Measurements from ENCODE around the gene VEGFB.

VEGFB gene

DNA sequence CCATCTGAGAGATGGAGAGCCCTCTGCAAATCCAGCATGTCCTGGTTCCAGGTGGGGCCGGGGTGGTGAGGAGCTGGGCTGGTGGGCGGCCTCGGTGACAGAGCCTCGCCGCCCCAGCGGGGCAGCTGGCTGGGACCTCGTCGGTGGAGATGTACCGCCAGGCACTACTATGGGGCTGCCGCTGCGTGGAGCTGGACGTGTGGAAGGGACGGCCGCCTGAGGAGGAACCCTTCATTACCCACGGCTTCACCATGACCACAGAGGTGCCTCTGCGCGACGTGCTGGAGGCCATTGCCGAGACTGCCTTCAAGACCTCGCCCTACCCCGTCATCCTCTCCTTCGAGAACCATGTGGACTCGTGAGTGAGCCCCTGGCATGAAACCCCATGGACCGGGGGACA lies 24.0 kb downstream of the VEGFB start:
- Histone ChIP-seq H3K4me2 (ENCODE audit: low read length) (no peak overlapping the region), H3K9me3 (ENCODE audit: insufficient read depth, low read length) (no peaks in the 10 kb centered on the region), H3K4me3 (ENCODE audit: low read length) (no peak overlapping the region), H3K36me3 (replicated peaks; ENCODE audit: low read depth, low read length) (peaks cover 56% of the 10 kb centered on the region), H2AFZ (ENCODE audit: low read depth, low read length) (no peak overlapping the region), H3K79me2 (ENCODE audit: low read length) (peaks cover 4% of the 10 kb centered on the region), H3K9ac (ENCODE audit: low read length) (no peak overlapping the region), H3K27me3 (ENCODE audit: low read depth, low read length) (no peaks in the 10 kb centered on the region), H3K27ac (ENCODE audit: low read length) (no peak overlapping the region), H3K4me1 (ENCODE audit: low read length) (peaks cover 23% of the 10 kb centered on the region), H4K20me1 (ENCODE audit: insufficient read depth, low read length) (0 out of 2 replicates have a peak, but pooled peaks cover 5% of the 10 kb centered on the region)
- TF ChIP-seq, protein P1, sequence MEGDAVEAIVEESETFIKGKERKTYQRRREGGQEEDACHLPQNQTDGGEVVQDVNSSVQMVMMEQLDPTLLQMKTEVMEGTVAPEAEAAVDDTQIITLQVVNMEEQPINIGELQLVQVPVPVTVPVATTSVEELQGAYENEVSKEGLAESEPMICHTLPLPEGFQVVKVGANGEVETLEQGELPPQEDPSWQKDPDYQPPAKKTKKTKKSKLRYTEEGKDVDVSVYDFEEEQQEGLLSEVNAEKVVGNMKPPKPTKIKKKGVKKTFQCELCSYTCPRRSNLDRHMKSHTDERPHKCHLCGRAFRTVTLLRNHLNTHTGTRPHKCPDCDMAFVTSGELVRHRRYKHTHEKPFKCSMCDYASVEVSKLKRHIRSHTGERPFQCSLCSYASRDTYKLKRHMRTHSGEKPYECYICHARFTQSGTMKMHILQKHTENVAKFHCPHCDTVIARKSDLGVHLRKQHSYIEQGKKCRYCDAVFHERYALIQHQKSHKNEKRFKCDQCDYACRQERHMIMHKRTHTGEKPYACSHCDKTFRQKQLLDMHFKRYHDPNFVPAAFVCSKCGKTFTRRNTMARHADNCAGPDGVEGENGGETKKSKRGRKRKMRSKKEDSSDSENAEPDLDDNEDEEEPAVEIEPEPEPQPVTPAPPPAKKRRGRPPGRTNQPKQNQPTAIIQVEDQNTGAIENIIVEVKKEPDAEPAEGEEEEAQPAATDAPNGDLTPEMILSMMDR (IDR thresholded peaks at IDR 0.05; ENCODE audit: low read depth, low read length) = no peak
- no peak for TF ChIP-seq EZH2phosphoT487 (IDR thresholded peaks at IDR 0.05; ENCODE audit: low read depth)

DNA sequence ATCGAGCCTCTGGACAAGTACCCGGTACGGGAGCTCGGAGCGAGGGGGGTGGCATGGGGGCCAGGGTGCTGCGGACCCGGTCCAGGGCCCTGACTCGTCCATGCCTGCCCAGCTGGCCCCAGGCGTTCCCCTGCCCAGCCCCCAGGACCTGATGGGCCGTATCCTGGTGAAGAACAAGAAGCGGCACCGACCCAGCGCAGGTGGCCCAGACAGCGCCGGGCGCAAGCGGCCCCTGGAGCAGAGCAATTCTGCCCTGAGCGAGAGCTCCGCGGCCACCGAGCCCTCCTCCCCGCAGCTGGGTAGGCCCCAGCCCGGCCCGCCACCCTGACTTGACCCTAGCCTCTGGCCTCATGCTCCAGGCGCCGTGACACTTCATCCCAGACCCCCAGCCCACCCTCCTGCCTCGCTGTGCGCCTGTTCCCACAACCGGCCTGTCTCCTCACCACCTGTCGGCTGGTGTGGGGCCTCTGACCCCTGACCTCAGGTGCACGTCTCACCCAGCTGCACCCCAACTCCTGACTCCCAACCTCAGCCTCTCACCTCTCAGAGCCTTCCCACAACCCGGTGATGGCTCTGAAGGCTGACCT lies 24.7 kb downstream of the VEGFB start:
- peaks cover 59% of the 10 kb centered on the region for H3K36me3 ChIP-seq (replicated peaks; ENCODE audit: low read depth, low read length)
- no peaks in the 10 kb centered on the region for H3K27me3 ChIP-seq (ENCODE audit: low read depth, low read length)
- no peak overlapping the region for H2AFZ ChIP-seq (ENCODE audit: low read depth, low read length)
- H3K27ac ChIP-seq (ENCODE audit: low read length) = peak overlapping the region; percentile 74
- H3K4me3 ChIP-seq (ENCODE audit: low read length) = no peak overlapping the region
- TF ChIP-seq, protein P1 (IDR thresholded peaks at IDR 0.05; ENCODE audit: low read depth, low read length) = no peak
- no peaks in the 10 kb centered on the region for H3K79me2 ChIP-seq (ENCODE audit: low read length)
- H3K4me1 ChIP-seq (ENCODE audit: low read length) = peaks cover 19% of the 10 kb centered on the region
- H3K9ac ChIP-seq (ENCODE audit: low read length) = peak overlapping the region; percentile 42; the same call in 1 of the 2 replicates
- H4K20me1 ChIP-seq (ENCODE audit: insufficient read depth, low read length) = no peaks in the 10 kb centered on the region
- peak overlapping the region; percentile 38; the same call in 1 of the 2 replicates for H3K4me2 ChIP-seq (ENCODE audit: low read length)
- no peaks in the 10 kb centered on the region for H3K9me3 ChIP-seq (ENCODE audit: insufficient read depth, low read length)

DNA sequence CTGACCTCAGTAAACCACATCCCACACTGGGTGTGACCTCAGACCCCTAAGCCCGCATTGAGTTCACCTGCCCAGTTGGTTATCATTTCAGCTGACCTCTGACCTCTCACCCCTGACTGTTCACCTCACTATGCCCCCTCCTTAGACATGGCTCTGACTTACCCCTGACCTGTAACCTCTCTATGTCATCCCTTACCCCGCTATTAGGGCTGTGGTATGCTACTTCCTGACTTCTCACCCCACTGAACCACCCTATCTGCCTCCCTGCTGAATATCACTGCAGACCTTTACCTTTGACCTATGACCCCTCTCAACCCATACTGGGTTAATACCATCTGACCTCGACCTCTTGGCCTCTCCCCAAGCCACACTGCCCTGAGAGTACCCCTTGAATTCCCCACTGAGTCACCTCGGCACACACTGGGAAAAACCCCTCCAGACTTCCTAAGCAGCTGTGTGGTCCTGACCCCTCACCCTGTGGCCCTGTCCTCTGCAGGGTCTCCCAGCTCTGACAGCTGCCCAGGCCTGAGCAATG lies 25.2 kb downstream of the VEGFB start:
- H3K27me3 ChIP-seq (ENCODE audit: low read depth, low read length) = no peaks in the 10 kb centered on the region
- no peak overlapping the region for H3K4me3 ChIP-seq (ENCODE audit: low read length)
- peak overlapping the region; percentile 38 for H3K4me2 ChIP-seq (ENCODE audit: low read length)
- no peak overlapping the region for H2AFZ ChIP-seq (ENCODE audit: low read depth, low read length)
- H3K9me3 ChIP-seq (ENCODE audit: insufficient read depth, low read length) = no peaks in the 10 kb centered on the region
- peaks cover 19% of the 10 kb centered on the region for H3K4me1 ChIP-seq (ENCODE audit: low read length)
- H3K36me3 ChIP-seq (replicated peaks; ENCODE audit: low read depth, low read length) = peaks cover 59% of the 10 kb centered on the region
- H3K79me2 ChIP-seq (ENCODE audit: low read length) = no peaks in the 10 kb centered on the region
- H3K9ac ChIP-seq (ENCODE audit: low read length) = peak overlapping the region; percentile 42; the same call in 1 of the 2 replicates
- TF ChIP-seq, protein P1 (IDR thresholded peaks at IDR 0.05; ENCODE audit: low read depth, low read length) = no peak
- no peak for TF ChIP-seq EZH2phosphoT487 (IDR thresholded peaks at IDR 0.05; ENCODE audit: low read depth)
- H3K27ac ChIP-seq (ENCODE audit: low read length) = peak overlapping the region; percentile 74
- H4K20me1 ChIP-seq (ENCODE audit: insufficient read depth, low read length) = no peaks in the 10 kb centered on the region

DNA sequence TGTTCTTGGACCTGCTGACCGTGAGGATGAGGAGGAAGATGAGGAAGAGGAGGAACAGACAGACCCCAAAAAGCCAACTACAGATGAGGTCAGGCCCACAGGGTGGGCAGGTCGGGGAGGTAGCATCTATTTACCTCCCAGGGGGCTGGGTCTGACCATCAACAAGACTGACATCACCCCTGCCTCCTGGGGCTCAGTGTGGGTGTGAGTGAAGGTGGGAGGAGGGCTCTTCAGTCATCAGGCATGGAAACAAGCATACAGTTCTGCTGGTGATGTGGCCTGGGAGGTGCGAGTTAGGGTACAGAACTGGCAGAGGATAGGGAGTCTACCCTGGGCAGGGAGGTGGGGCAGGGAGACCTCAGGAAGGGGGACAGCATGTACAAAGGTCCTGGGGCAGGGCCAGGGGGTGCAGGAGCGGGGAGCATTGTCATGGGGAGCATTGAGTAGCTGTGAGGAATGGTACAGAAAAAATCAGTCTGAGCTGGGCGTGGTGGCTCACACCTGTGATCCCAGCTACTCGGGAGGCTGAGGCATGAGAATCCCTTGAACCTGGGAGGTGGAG lies 25.8 kb downstream of the VEGFB start:
- Histone ChIP-seq H3K27me3 (ENCODE audit: low read depth, low read length) (no peaks in the 10 kb centered on the region), H3K79me2 (ENCODE audit: low read length) (no peaks in the 10 kb centered on the region), H3K4me3 (ENCODE audit: low read length) (no peak overlapping the region), H4K20me1 (ENCODE audit: insufficient read depth, low read length) (no peaks in the 10 kb centered on the region), H3K9ac (ENCODE audit: low read length) (peak overlapping the region; percentile 42; the same call in 1 of the 2 replicates), H3K4me1 (ENCODE audit: low read length) (peaks cover 19% of the 10 kb centered on the region), H3K36me3 (replicated peaks; ENCODE audit: low read depth, low read length) (peaks cover 59% of the 10 kb centered on the region), H2AFZ (ENCODE audit: low read depth, low read length) (no peak overlapping the region), H3K9me3 (ENCODE audit: insufficient read depth, low read length) (no peaks in the 10 kb centered on the region), H3K4me2 (ENCODE audit: low read length) (peak overlapping the region; percentile 38), H3K27ac (ENCODE audit: low read length) (peak overlapping the region; percentile 74)
- TF ChIP-seq, protein P1 (IDR thresholded peaks at IDR 0.05; ENCODE audit: low read depth, low read length) = no peak
- no peak for TF ChIP-seq EZH2phosphoT487 (IDR thresholded peaks at IDR 0.05; ENCODE audit: low read depth)
